HL-60 (cell line): ENCODE results near the gene NEURL2.
"Not testable (repeated sequence)": the region's sequence is repeated elsewhere in the genome, so short reads cannot be mapped to it uniquely, and the experiment has no call there.

Source experiments
- DNase-seq, 2 experiments: peaks; one replicate each; pipeline ENCODE4 v3.0.0-alpha.2; 2010 to 2020; ENCODE audit warnings: low read depth in 1 of 2, low spot score in 1 of 2
- H3K27ac ChIP-seq: fragments of 250-450 bp; sonication (Bioruptor Pico); replicated peaks from 2 replicates; pipeline ENCODE4 v1.5.1; 2020; ENCODE audit warnings: mild to moderate bottlenecking, moderate library complexity
- H3K27me3 ChIP-seq: fragments of 250-450 bp; sonication (Bioruptor Pico); 2 replicates; pipeline ENCODE4 v1.5.1; 2021; ENCODE audit warnings: mild to moderate bottlenecking, moderate library complexity; ENCODE audit not compliant: insufficient read depth, poor library complexity, severe bottlenecking
- H3K4me3 ChIP-seq: replicated peaks from 2 replicates; pipeline ENCODE4 v1.5.1; 2011; ENCODE audit warnings: mild to moderate bottlenecking, control low read depth, low read length; ENCODE audit not compliant: insufficient read depth
- CTCF ChIP-seq: IDR thresholded peaks from one replicate; pipeline ENCODE4 v1.5.1; 2011; ENCODE audit warnings: low read length, control low read depth, inconsistent platforms; ENCODE audit not compliant: insufficient read depth
- GABPA ChIP-seq: IDR thresholded peaks from 2 replicates; pipeline ENCODE4 v1.6.1; 2012; ENCODE audit warnings: low read depth
- POLR2AphosphoS5 ChIP-seq: IDR thresholded peaks from 2 replicates; pipeline ENCODE4 v1.6.1; 2012; ENCODE audit warnings: low read depth
- SPI1 ChIP-seq: IDR thresholded peaks from 2 replicates; pipeline ENCODE4 v1.6.1; 2012; ENCODE audit warnings: low read depth, mild to moderate bottlenecking, borderline replicate concordance
- TF ChIP-seq, protein P1 (sequence below): IDR thresholded peaks from 2 replicates; pipeline ENCODE4 v1.6.1; 2012; ENCODE audit warnings: low read depth; ENCODE audit not compliant: insufficient replicate concordance

Gene NEURL2

DNA sequence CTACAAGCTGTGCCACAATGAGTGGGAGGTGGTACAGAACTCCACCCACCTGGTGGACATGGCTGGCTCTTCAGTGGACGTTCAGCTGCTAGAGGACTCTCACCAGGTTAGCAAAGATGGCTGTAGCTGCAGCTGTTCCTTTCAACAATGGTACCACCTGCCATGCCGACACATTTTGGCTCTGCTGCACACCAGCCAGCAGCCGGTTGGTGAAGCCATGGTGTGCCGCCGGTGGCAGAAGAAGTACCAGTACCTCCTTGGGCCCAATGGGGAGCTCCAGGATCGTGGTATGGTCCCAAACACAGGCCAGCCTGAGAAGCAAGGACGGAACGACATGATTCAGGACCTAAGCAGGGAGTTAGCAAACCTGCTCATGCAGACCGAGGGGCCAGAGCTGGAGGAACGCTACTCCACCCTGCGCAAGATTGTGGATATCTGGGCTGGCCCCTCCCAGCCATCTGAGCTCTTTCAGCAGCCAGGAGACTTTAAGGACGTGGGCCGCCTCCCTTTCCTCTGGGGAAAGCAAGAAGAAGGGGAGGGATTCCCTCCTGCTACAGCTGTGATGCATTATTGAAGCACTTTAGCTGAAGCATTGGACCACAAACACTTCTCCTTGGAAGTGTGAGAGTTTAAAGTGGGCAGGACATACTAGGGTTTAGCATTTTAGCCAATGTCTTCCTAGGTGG, 12.8 kb downstream of the NEURL2 start:
- no peak for DNase-seq
- Histone ChIP-seq H3K4me3 (no peak overlapping the region), H3K27me3 (no peaks in the 10 kb centered on the region), H3K27ac (no peak overlapping the region)
- no peak for TF ChIP-seq GABPA
- no peak for TF ChIP-seq CTCF
- no peak for TF ChIP-seq POLR2AphosphoS5
- TF ChIP-seq, protein P1, sequence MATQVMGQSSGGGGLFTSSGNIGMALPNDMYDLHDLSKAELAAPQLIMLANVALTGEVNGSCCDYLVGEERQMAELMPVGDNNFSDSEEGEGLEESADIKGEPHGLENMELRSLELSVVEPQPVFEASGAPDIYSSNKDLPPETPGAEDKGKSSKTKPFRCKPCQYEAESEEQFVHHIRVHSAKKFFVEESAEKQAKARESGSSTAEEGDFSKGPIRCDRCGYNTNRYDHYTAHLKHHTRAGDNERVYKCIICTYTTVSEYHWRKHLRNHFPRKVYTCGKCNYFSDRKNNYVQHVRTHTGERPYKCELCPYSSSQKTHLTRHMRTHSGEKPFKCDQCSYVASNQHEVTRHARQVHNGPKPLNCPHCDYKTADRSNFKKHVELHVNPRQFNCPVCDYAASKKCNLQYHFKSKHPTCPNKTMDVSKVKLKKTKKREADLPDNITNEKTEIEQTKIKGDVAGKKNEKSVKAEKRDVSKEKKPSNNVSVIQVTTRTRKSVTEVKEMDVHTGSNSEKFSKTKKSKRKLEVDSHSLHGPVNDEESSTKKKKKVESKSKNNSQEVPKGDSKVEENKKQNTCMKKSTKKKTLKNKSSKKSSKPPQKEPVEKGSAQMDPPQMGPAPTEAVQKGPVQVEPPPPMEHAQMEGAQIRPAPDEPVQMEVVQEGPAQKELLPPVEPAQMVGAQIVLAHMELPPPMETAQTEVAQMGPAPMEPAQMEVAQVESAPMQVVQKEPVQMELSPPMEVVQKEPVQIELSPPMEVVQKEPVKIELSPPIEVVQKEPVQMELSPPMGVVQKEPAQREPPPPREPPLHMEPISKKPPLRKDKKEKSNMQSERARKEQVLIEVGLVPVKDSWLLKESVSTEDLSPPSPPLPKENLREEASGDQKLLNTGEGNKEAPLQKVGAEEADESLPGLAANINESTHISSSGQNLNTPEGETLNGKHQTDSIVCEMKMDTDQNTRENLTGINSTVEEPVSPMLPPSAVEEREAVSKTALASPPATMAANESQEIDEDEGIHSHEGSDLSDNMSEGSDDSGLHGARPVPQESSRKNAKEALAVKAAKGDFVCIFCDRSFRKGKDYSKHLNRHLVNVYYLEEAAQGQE: no peak
- no peak for TF ChIP-seq SPI1

DNA sequence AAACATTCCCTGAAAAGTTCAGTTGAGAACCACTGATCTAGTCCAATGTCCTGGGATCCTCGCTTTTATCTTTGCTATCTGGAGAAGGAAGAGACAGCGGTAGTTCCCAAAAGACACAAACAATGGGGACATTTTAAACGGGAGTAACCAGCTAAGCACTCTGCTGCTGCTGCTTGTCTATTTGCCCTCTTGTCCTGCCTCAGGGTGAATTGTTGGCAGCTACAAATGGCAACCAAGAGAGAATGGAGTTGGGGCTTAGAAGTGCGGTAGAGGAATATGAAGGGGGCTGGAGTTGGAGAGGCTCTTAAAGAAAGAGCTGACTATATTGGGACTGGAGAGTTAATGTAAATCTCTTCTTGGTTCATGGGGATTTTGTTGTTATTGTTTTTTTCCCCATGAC, 16.4 kb downstream of the NEURL2 start:
- TF ChIP-seq SPI1: no peak

GRCh38 chr20:45874104-45874481, 16.9 kb downstream of the NEURL2 start:
- not testable (repeated sequence) for H3K27me3 ChIP-seq, H3K4me3 ChIP-seq, DNase-seq, H3K27ac ChIP-seq

More for the DNA sequence above, 16.4 kb downstream of the NEURL2 start:
- Histone ChIP-seq H3K27ac (no peak overlapping the region), H3K4me3 (no peak overlapping the region), H3K27me3 (no peaks in the 10 kb centered on the region)
- DNase-seq: no peak

- Histone ChIP-seq H3K27ac (no peak overlapping the region), H3K27me3 (no peaks in the 10 kb centered on the region), H3K4me3 (no peak overlapping the region)
- DNase-seq: no peak
- TF ChIP-seq CTCF (no peak), SPI1 (no peak), GABPA (no peak), POLR2AphosphoS5 (no peak)
- TF ChIP-seq, protein P1: no peak
These were observed 17.5 kb downstream of the NEURL2 start for GRCh38 chr20:45873409-45874103.
